Measurements from ENCODE around the gene FALEC. TPM values are rescaled to one million over a fixed set of nuclear protein-coding genes. Genes with fewer than 3 reads are reported as not detected.

FALEC gene
- total RNA-seq, 1 donor from 2014 or later = not detected

- DNase-seq (ENCODE audit: low read depth) (no peak), FAIRE-seq (no peak)
- Histone ChIP-seq H3K36me3 (ENCODE audit: control insufficient read depth, insufficient read depth, low read length) (no peaks in the 10 kb centered on the region), H3K4me3 (ENCODE audit: low read depth, low read length) (no peak overlapping the region), H3K27me3 (ENCODE audit: control insufficient read depth, insufficient read depth, low read length) (no peaks in the 10 kb centered on the region)
- TF ChIP-seq CTCF (IDR thresholded peaks at IDR 0.05; ENCODE audit: insufficient read depth, low read length, severe bottlenecking) = no peak
Observed at GRCh38 chr1:150511985-150512660, 3.4 kb upstream of the FALEC start.

- no peak for TF ChIP-seq CTCF (IDR thresholded peaks at IDR 0.05; ENCODE audit: insufficient read depth, low read length, severe bottlenecking)
- Histone ChIP-seq H3K4me3 (ENCODE audit: low read depth, low read length) (no peak overlapping the region), H3K36me3 (ENCODE audit: control insufficient read depth, insufficient read depth, low read length) (no peaks in the 10 kb centered on the region), H3K27me3 (ENCODE audit: control insufficient read depth, insufficient read depth, low read length) (no peaks in the 10 kb centered on the region)
- FAIRE-seq (no peak), DNase-seq (ENCODE audit: low read depth) (no peak)
Observed at GRCh38 chr1:150512846-150513245, 2.7 kb upstream of the FALEC start.

DNA sequence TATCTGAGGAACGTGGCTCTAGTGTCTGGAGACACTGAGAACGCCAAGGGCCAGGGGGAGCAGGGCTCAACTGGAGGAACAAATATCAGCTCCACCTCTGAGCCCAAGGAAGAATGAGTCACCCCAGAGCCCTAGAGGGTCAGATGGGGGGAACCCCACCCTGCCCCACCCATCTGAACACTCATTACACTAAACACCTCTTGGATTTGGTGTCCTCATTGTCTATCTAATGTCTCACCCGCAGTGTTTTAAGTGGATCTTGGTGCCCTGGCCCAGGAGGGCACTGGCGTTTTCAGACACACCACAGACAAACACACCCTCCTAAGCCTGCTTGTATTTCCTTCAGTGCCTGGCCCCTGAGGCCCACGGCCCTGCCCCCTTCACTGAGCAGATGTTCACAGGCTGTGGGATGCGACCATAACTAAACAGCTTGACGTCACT, 2.2 kb upstream of the FALEC start:
- FAIRE-seq = no peak
- Histone ChIP-seq H3K36me3 (ENCODE audit: control insufficient read depth, insufficient read depth, low read length) (no peaks in the 10 kb centered on the region), H3K4me3 (ENCODE audit: low read depth, low read length) (no peak overlapping the region), H3K27me3 (ENCODE audit: control insufficient read depth, insufficient read depth, low read length) (no peaks in the 10 kb centered on the region)
- TF ChIP-seq CTCF (IDR thresholded peaks at IDR 0.05; ENCODE audit: insufficient read depth, low read length, severe bottlenecking) = no peak
- peak; percentile 71 for DNase-seq (ENCODE audit: low read depth)

- H3K27me3 ChIP-seq (ENCODE audit: control insufficient read depth, insufficient read depth, low read length) = no peaks in the 10 kb centered on the region
- H3K36me3 ChIP-seq (ENCODE audit: control insufficient read depth, insufficient read depth, low read length) = no peaks in the 10 kb centered on the region
- DNase-seq (ENCODE audit: low read depth) (no peak), FAIRE-seq (no peak)
- no peak for TF ChIP-seq CTCF (IDR thresholded peaks at IDR 0.05; ENCODE audit: insufficient read depth, low read length, severe bottlenecking)
- no peak overlapping the region for H3K4me3 ChIP-seq (ENCODE audit: low read depth, low read length)
Observed at GRCh38 chr1:150514260-150514659, 1.3 kb upstream of the FALEC start.

DNA sequence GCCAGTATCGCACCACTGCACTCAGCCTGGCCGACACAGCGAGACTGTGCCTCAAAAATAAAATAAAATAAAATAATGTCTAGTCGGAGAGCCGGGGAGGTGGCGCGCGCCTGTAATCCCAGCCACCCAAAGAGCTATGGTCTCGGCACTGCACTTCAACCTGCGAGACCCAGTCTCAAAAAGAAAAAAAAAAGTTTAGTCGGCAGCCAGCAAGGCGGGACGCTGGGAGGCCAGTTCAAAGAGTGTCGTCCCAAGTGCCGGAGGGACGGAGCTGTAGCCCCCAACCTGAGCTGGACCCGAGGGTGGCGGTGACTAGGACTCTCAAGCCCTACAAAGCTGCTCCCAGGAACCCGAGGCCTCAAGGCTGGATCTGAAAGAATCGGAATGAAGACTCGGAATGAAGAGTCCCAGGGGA, 632 bp upstream of the FALEC start:
- TF ChIP-seq CTCF (IDR thresholded peaks at IDR 0.05; ENCODE audit: insufficient read depth, low read length, severe bottlenecking) = no peak
- FAIRE-seq (no peak), DNase-seq (ENCODE audit: low read depth) (no peak)
- Histone ChIP-seq H3K36me3 (ENCODE audit: control insufficient read depth, insufficient read depth, low read length) (no peaks in the 10 kb centered on the region), H3K4me3 (ENCODE audit: low read depth, low read length) (peak overlapping the region; percentile 52), H3K27me3 (ENCODE audit: control insufficient read depth, insufficient read depth, low read length) (no peaks in the 10 kb centered on the region)

Data from bronchial epithelial cell (primary cell).